ENCODE results near the gene ZNF529.

GRCh38 chr19:36577271-36577996 is 4.3 kb upstream of the ZNF529 start:
- TF ChIP-seq CTCF (IDR thresholded peaks at IDR 0.05) = no peak
- no peak for TF ChIP-seq POLR2A (IDR thresholded peaks at IDR 0.05)
